Uterus (tissue), 4 donors: ENCODE data around the gene VSTM2L. TPM values are rescaled to one million over a fixed set of nuclear protein-coding genes. Genes with fewer than 3 reads are reported as not detected.
A peak's percentile ranks its signal among the peaks of the same experiment; 100 is the strongest.

Experiments used
- DNase-seq, 2 donors: peaks; one replicate each; pipeline ENCODE4 v3.0.0-alpha.2; 2019 to 2020
- H3K27ac ChIP-seq, 2 donors: fragments of 200-600 bp; sonication (generic); 1 replicate in 1 of 2; 2 replicates in 1 of 2; pipeline ENCODE4 v1.5.1; 2016 to 2018
- H3K27me3 ChIP-seq, 2 donors: fragments of 200-600 bp; sonication (generic); one replicate each; pipeline ENCODE4 v1.5.1; 2018 to 2019; ENCODE audit warnings: control low read depth in 1 of 2
- H3K36me3 ChIP-seq, 2 donors: fragments of 200-600 bp; sonication (generic); one replicate each; pipeline ENCODE4 v1.5.1; 2019; ENCODE audit warnings: control low read depth in 1 of 2
- H3K4me1 ChIP-seq, 2 donors: fragments of 200-600 bp; sonication (generic); one replicate each; pipeline ENCODE4 v1.5.1; 2018 to 2019; ENCODE audit warnings: control low read depth in 1 of 2
- H3K4me3 ChIP-seq, 2 donors: fragments of 200-600 bp; sonication (generic); 1 replicate in 1 of 2; 2 replicates in 1 of 2; pipeline ENCODE4 v1.5.1; 2018 to 2019; ENCODE audit warnings: mild to moderate bottlenecking in 1 of 2
- H3K9me3 ChIP-seq, 2 donors: fragments of 200-600 bp; sonication (generic); one replicate each; pipeline ENCODE4 v1.5.1; 2019; ENCODE audit warnings: control low read depth in 1 of 2
- CTCF ChIP-seq, 4 experiments: fragments of 200-600 bp in 2 of 4; fragments of 450-650 bp in 2 of 4; sonication (generic) in 2 of 4; IDR thresholded peaks; one replicate each; pipeline ENCODE4 v1.5.1; 2016 to 2019; ENCODE audit warnings: antibody characterized with exemption in 4 of 4, mild to moderate bottlenecking in 2 of 4, moderate library complexity in 1 of 4
- POLR2A ChIP-seq, 2 donors: fragments of 450-650 bp; IDR thresholded peaks; one replicate each; pipeline ENCODE4 v1.6.1; 2016; ENCODE audit warnings: antibody characterized with exemption in 2 of 2, mild to moderate bottlenecking in 1 of 2, moderate library complexity in 1 of 2
- intact Hi-C: fragments of 100-400 bp; cut with DNase I; formaldehyde crosslinking; loops from one replicate; pipeline ENCODE4 v1.15.1; 2023; ENCODE audit warnings: low total_unique reads
- total RNA-seq, 4 donors: library from RNA; depleted of rRNA in 3 of 4; stranded (reverse); fragments of >200 nt in 3 of 4; gene quantifications; one replicate each; pipeline versions ENCODE4 v1.1.0 to v1.2.4, GENCODE V29; 2014 to 2023
- donor health status: DM: yes; HTN: yes; CAD: no.

The VSTM2L gene
- total RNA-seq, 4 donors from 2014 or later: 0.29 to 5.7 (median 0.73) TPM

GRCh38 chr20:37898233-37899104 is 4.5 kb upstream of the VSTM2L start:
- Histone ChIP-seq H3K9me3 (no peaks in the 10 kb centered on the region), H3K36me3 (no peaks in the 10 kb centered on the region), H3K4me1 (peaks cover 0 to 5% of the 10 kb centered on the region in 2 donors), H3K27me3 (peaks cover 0 to 5% of the 10 kb centered on the region in 2 donors), H3K4me3 (no peak overlapping the region), H3K27ac (no peak overlapping the region)
- intact Hi-C loops: no loop called here
- no peak for TF ChIP-seq CTCF (IDR thresholded peaks at IDR 0.05)
- no peak for TF ChIP-seq POLR2A (IDR thresholded peaks at IDR 0.05)
- DNase-seq: no peak

- no peaks in the 10 kb centered on the region for H3K9me3 ChIP-seq
- no peak overlapping the region for H3K27ac ChIP-seq
- peaks cover 0 to 5% of the 10 kb centered on the region in 2 donors for H3K27me3 ChIP-seq
- TF ChIP-seq POLR2A (IDR thresholded peaks at IDR 0.05) (no peak), CTCF (IDR thresholded peaks at IDR 0.05) (no peak)
- no peak overlapping the region for H3K4me3 ChIP-seq
- H3K4me1 ChIP-seq: peaks cover 0 to 5% of the 10 kb centered on the region in 2 donors
- H3K36me3 ChIP-seq: no peaks in the 10 kb centered on the region
- intact Hi-C loops: no loop called here
- DNase-seq: no peak
Observed at GRCh38 chr20:37899105-37900045, 3.6 kb upstream of the VSTM2L start.

- H3K4me1 ChIP-seq: peaks cover 0 to 5% of the 10 kb centered on the region in 2 donors
- TF ChIP-seq CTCF (IDR thresholded peaks at IDR 0.05) (no peak), POLR2A (IDR thresholded peaks at IDR 0.05) (no peak)
- H3K27ac ChIP-seq: no peak overlapping the region
- H3K36me3 ChIP-seq: no peaks in the 10 kb centered on the region
- DNase-seq: no peak
- intact Hi-C loops: no loop called here
- H3K27me3 ChIP-seq: peaks cover 0 to 5% of the 10 kb centered on the region in 2 donors
- no peak overlapping the region for H3K4me3 ChIP-seq
- H3K9me3 ChIP-seq: no peaks in the 10 kb centered on the region
Observed at GRCh38 chr20:37901240-37901639, 1.7 kb upstream of the VSTM2L start.

GRCh38 chr20:37901654-37902503 is 1.0 kb upstream of the VSTM2L start:
- intact Hi-C loops: no loop called here
- H3K4me1 ChIP-seq: peaks cover 0 to 5% of the 10 kb centered on the region in 2 donors

More at GRCh38 chr20:37901654-37902503, 1.0 kb upstream of the VSTM2L start:
- H3K27ac ChIP-seq: no peak overlapping the region
- DNase-seq: peak; percentile 24 to 26
- no peak for TF ChIP-seq POLR2A (IDR thresholded peaks at IDR 0.05)
- TF ChIP-seq CTCF (IDR thresholded peaks at IDR 0.05): no peak
- no peaks in the 10 kb centered on the region for H3K9me3 ChIP-seq
- H3K27me3 ChIP-seq: peaks cover 0 to 5% of the 10 kb centered on the region in 2 donors
- no peaks in the 10 kb centered on the region for H3K36me3 ChIP-seq
- H3K4me3 ChIP-seq: no peak overlapping the region
